GM23338 (cell line): ENCODE results near the gene WNT4. TPM values are rescaled to one million over a fixed set of nuclear protein-coding genes. Genes with fewer than 3 reads are reported as not detected.

Source experiments
- ATAC-seq: fragments of 200-7000 bp; cut with Tn5 transposase; 3 replicates; pipeline ENCODE4 v1.9.1; 2020
- DNase-seq: peaks from one replicate; pipeline ENCODE4 v3.0.0-alpha.2; 2015; ENCODE audit warnings: low spot score
- H2AFZ ChIP-seq: fragments of 200-600 bp; sonication (generic); 2 replicates; pipeline ENCODE4 v1.8.0; 2016; ENCODE audit warnings: antibody characterized with exemption, mild to moderate bottlenecking, moderate library complexity
- H3F3A ChIP-seq: fragments of 200-600 bp; sonication (generic); replicated peaks from 2 replicates; pipeline ENCODE4 v1.8.0; 2017; ENCODE audit warnings: antibody characterized with exemption, mixed run types, low read depth
- H3K27ac ChIP-seq: fragments of 200-600 bp; sonication (generic); 2 replicates; pipeline ENCODE4 v1.6.1; 2016; ENCODE audit warnings: low read depth
- H3K27me3 ChIP-seq: fragments of 200-600 bp; sonication (generic); 2 replicates; pipeline ENCODE4 v1.8.0; 2016; ENCODE audit warnings: mild to moderate bottlenecking, mixed run types, moderate library complexity; ENCODE audit not compliant: insufficient read depth
- H3K36me3 ChIP-seq: fragments of 200-600 bp; sonication (generic); 2 replicates; pipeline ENCODE4 v1.8.0; 2016; ENCODE audit warnings: mild to moderate bottlenecking; ENCODE audit not compliant: insufficient read depth
- H3K4me1 ChIP-seq: fragments of 200-600 bp; sonication (generic); 2 replicates; pipeline ENCODE4 v1.8.0; 2016; ENCODE audit warnings: mild to moderate bottlenecking, moderate library complexity; ENCODE audit not compliant: insufficient read depth
- H3K4me2 ChIP-seq: fragments of 200-600 bp; sonication (generic); 2 replicates; pipeline ENCODE4 v1.7.1; 2017; ENCODE audit warnings: mixed run types
- H3K4me3 ChIP-seq: fragments of 200-600 bp; sonication (generic); 2 replicates; pipeline ENCODE4 v1.6.1; 2016; ENCODE audit warnings: mixed run types
- H3K79me2 ChIP-seq: fragments of 200-600 bp; sonication (generic); replicated peaks from 2 replicates; pipeline ENCODE4 v1.8.0; 2017; ENCODE audit warnings: mild to moderate bottlenecking; ENCODE audit not compliant: insufficient read depth
- H3K9me2 ChIP-seq: fragments of 200-600 bp; sonication (generic); 2 replicates; pipeline ENCODE4 v1.8.0; 2017; ENCODE audit not compliant: insufficient read depth
- H4K20me1 ChIP-seq: fragments of 200-600 bp; sonication (generic); replicated peaks from 2 replicates; pipeline ENCODE4 v1.8.0; 2017; ENCODE audit warnings: mild to moderate bottlenecking; ENCODE audit not compliant: insufficient read depth
- H3K27ac Mint-ChIP-seq: 2 replicates; pipeline ENCODE4 v1.8.0; 2020; ENCODE audit warnings: inconsistent platforms, mild to moderate bottlenecking, moderate library complexity, mixed read lengths
- H3K27me3 Mint-ChIP-seq: 3 replicates; pipeline ENCODE4 v1.8.0; 2022; ENCODE audit warnings: low read depth, mild to moderate bottlenecking, moderate library complexity, mixed read lengths, inconsistent platforms; ENCODE audit not compliant: insufficient read depth, poor library complexity
- H3K36me3 Mint-ChIP-seq: 3 replicates; pipeline ENCODE4 v1.8.0; 2021; ENCODE audit warnings: low read depth, mild to moderate bottlenecking, inconsistent platforms, moderate library complexity, mixed read lengths
- H3K4me1 Mint-ChIP-seq: 3 replicates; pipeline ENCODE4 v1.8.0; 2020; ENCODE audit warnings: mild to moderate bottlenecking, inconsistent platforms, mixed read lengths
- H3K4me3 Mint-ChIP-seq: 3 replicates; pipeline ENCODE4 v1.8.0; 2021; ENCODE audit warnings: moderate library complexity, mild to moderate bottlenecking, inconsistent platforms, mixed read lengths
- H3K9me3 Mint-ChIP-seq: 3 replicates; pipeline ENCODE4 v1.8.0; 2020; ENCODE audit warnings: moderate library complexity, mild to moderate bottlenecking, inconsistent platforms, mixed read lengths
- CREB1 ChIP-seq: fragments of 250-450 bp; sonication (Bioruptor Pico); IDR thresholded peaks from 2 replicates; pipeline ENCODE4 v1.5.0; 2020; ENCODE audit warnings: low read depth, mild to moderate bottlenecking, moderate library complexity
- CTCF ChIP-seq, 2 experiments: fragments of 200-600 bp in 1 of 2; sonication (generic) in 1 of 2; conservative IDR thresholded peaks; 2 replicates each; pipeline versions ENCODE4 v1.5.1 to v1.6.1; 2016 to 2017; ENCODE audit warnings: antibody characterized with exemption in 2 of 2, low read depth in 2 of 2, mild to moderate bottlenecking in 2 of 2, moderate library complexity in 1 of 2
- EZH2phosphoT487 ChIP-seq: fragments of 200-600 bp; sonication (generic); IDR thresholded peaks from one replicate; pipeline ENCODE4 v1.8.1; 2018; ENCODE audit warnings: antibody characterized with exemption; ENCODE audit not compliant: unreplicated experiment
- JUNB ChIP-seq: IDR thresholded peaks from one replicate; pipeline ENCODE4 v1.6.1; 2016; ENCODE audit warnings: antibody characterized with exemption; ENCODE audit not compliant: unreplicated experiment
- NANOG ChIP-seq: IDR thresholded peaks from 2 replicates; pipeline ENCODE4 v1.6.1; 2016; ENCODE audit warnings: antibody characterized with exemption, borderline replicate concordance
- POLR2AphosphoS5 ChIP-seq: IDR thresholded peaks from 2 replicates; pipeline ENCODE4 v1.6.1; 2016; ENCODE audit warnings: antibody characterized with exemption, low read depth
- ZNF114 ChIP-seq: fragments of 250-450 bp; sonication (Bioruptor Pico); IDR thresholded peaks from 2 replicates; pipeline ENCODE4 v1.5.0; 2020; ENCODE audit warnings: mild to moderate bottlenecking, moderate library complexity
- ZNF331 ChIP-seq: fragments of 250-450 bp; sonication (Bioruptor Pico); IDR thresholded peaks from 2 replicates; pipeline ENCODE4 v1.5.0; 2020; ENCODE audit warnings: low read depth, mild to moderate bottlenecking, moderate library complexity
- ZNF462 ChIP-seq: fragments of 250-450 bp; sonication (Bioruptor Pico); IDR thresholded peaks from 2 replicates; pipeline ENCODE4 v1.5.0; 2020; ENCODE audit warnings: mild to moderate bottlenecking, moderate library complexity
- polyA plus RNA-seq: library from polyadenylated mRNA; unstranded; fragments of >200 nt; fragmentation: Nextera tagmentation; extraction: Ambion mirVana; gene quantifications from 2 replicates; pipeline ENCODE4 v1.2.1, GENCODE V29; 2016
- total RNA-seq: library from RNA; depleted of rRNA; stranded (reverse); fragments of >200 nt; shearing (Covaris generic); gene quantifications from 2 replicates; pipeline ENCODE4 v1.2.3, GENCODE V29; 2014
- TF ChIP-seq, protein P1 (sequence below): IDR thresholded peaks from one replicate; pipeline ENCODE4 v1.6.1; 2018; ENCODE audit warnings: antibody characterized with exemption; ENCODE audit not compliant: unreplicated experiment

Gene WNT4
- total and polyA plus RNA-seq, 2 experiments from 2014 or later: 0.59 to 0.79 TPM

DNA sequence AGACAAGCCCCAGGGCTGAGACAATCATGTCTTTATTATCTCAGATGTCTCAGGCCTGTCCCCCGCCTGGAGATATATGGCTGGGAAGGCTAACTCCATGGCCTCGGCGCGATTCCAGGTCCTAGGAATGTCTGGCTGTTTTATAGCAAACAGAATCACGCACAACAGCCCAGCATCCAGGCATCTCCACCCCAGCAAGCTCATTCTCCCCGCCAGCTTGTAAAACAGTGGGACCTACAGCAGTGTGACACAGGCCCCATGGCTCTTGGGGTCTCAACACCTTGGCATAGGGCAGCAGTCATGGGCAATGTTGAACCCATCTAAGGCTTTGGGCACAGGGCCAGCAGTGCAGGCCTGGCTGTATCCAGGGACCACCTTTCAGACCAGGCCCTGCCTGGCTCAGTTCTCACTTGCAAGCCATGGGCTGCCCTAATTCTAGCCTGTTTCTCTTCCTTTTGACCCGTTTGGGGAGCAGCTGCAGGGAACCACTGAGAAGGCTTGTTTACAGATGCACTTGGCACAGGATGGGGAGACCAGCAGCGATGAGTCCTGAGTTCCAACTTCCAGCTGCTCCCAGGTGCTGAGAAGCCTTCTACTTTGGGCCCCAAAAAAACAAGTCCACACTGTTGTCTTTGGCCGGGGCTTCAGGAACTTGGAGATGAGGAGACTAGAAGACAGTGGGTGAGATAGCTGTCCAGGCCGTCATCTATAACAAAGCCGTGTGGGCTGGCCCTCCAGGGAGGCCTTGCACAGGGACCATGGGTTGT lies 34.4 kb downstream of the WNT4 start (continued):
- TF ChIP-seq POLR2AphosphoS5 (no peak), ZNF331 (CRISPR knock-in tag) (no peak), EZH2phosphoT487 (no peak), NANOG (no peak), CREB1 (CRISPR knock-in tag) (no peak)

DNA sequence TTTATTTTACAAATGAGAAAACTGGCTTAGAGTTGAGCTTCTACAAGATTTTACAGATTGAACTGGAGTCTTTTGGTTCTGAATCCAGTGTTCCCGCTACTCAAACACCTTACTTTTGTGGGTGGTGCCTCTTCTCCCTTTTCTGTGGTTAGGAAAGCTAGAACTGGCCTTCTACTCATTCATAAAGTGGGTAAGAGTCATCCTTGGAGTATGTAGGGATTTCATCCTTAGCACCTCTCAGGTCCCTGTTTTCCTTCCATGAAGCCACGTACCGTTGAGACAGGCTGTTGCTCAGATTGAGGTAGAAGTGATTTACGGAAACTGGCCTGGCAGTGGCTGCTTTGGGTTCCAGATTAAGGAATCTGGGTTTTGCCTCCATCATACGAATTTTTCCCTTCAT lies 35.8 kb downstream of the WNT4 start:
- H3K4me3 Mint-ChIP-seq: no peak overlapping the region
- H3K79me2 ChIP-seq: peaks cover 23% of the 10 kb centered on the region
- no peak overlapping the region for H3K4me2 ChIP-seq
- TF ChIP-seq EZH2phosphoT487: no peak
- TF ChIP-seq CTCF (conservative IDR thresholded peaks at IDR 0.05; ENCODE audit: low read depth in 2 of 2): no peak
- no peak for TF ChIP-seq JUNB
- no peak for TF ChIP-seq ZNF114 (CRISPR knock-in tag)
- TF ChIP-seq ZNF462 (CRISPR knock-in tag): no peak
- TF ChIP-seq, protein P1, sequence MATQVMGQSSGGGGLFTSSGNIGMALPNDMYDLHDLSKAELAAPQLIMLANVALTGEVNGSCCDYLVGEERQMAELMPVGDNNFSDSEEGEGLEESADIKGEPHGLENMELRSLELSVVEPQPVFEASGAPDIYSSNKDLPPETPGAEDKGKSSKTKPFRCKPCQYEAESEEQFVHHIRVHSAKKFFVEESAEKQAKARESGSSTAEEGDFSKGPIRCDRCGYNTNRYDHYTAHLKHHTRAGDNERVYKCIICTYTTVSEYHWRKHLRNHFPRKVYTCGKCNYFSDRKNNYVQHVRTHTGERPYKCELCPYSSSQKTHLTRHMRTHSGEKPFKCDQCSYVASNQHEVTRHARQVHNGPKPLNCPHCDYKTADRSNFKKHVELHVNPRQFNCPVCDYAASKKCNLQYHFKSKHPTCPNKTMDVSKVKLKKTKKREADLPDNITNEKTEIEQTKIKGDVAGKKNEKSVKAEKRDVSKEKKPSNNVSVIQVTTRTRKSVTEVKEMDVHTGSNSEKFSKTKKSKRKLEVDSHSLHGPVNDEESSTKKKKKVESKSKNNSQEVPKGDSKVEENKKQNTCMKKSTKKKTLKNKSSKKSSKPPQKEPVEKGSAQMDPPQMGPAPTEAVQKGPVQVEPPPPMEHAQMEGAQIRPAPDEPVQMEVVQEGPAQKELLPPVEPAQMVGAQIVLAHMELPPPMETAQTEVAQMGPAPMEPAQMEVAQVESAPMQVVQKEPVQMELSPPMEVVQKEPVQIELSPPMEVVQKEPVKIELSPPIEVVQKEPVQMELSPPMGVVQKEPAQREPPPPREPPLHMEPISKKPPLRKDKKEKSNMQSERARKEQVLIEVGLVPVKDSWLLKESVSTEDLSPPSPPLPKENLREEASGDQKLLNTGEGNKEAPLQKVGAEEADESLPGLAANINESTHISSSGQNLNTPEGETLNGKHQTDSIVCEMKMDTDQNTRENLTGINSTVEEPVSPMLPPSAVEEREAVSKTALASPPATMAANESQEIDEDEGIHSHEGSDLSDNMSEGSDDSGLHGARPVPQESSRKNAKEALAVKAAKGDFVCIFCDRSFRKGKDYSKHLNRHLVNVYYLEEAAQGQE: no peak
- no peaks in the 10 kb centered on the region for H3F3A ChIP-seq
- H3K27me3 ChIP-seq: no peaks in the 10 kb centered on the region
- H3K27ac ChIP-seq: no peak overlapping the region
- peaks cover 12% of the 10 kb centered on the region for H3K4me1 Mint-ChIP-seq
- H3K4me3 ChIP-seq: no peak overlapping the region
- no peak overlapping the region for H2AFZ ChIP-seq
- H3K9me3 Mint-ChIP-seq: no peaks in the 10 kb centered on the region; the same call in 2 of the 3 replicates
- no peaks in the 10 kb centered on the region; the same call in 1 of the 2 replicates for H3K36me3 ChIP-seq
- ATAC-seq: no peak
- DNase-seq: no peak
- H3K4me1 ChIP-seq: no peaks in the 10 kb centered on the region; the same call in 1 of the 2 replicates
- no peak overlapping the region for H3K27ac Mint-ChIP-seq
- no peaks in the 10 kb centered on the region for H3K9me2 ChIP-seq
- H3K27me3 Mint-ChIP-seq: peaks cover 3% of the 10 kb centered on the region
- H3K36me3 Mint-ChIP-seq: peaks cover 6% of the 10 kb centered on the region; the same call in 1 of the 3 replicates
- peaks cover 13% of the 10 kb centered on the region for H4K20me1 ChIP-seq
